HepG2 (cell line): Measurements from ENCODE around the gene PDGFD. TPM values are rescaled to one million over a fixed set of nuclear protein-coding genes. Genes with fewer than 3 reads are reported as not detected.

Experiments
- GATA4 ChIP-seq: sonication (generic); IDR thresholded peaks from 2 replicates; pipeline ENCODE4 v1.6.1; 2016; ENCODE audit warnings: antibody characterized with exemption, low read depth, borderline replicate concordance
- MEIS2 ChIP-seq: sonication (generic); formaldehyde crosslinking; IDR thresholded peaks from 2 replicates; pipeline ENCODE4 v1.9.0; 2021; ENCODE audit warnings: mild to moderate bottlenecking, missing genetic modification reagents
- polyA plus RNA-seq, 8 experiments: library from polyadenylated mRNA; depleted of rRNA in 3 of 8; stranded (reverse) in 7 of 8; unstranded in 1 of 8; fragments of >200 nt; fragmentation: Illumina TruSeq in 4 of 8; extraction: Trizol in 4 of 8; gene quantifications; 2 replicates each; pipeline versions ENCODE4 v1.2.1 to v1.2.3, GENCODE V29; 2011 to 2016; ENCODE audit warnings: low read depth in 4 of 8, missing spikeins in 1 of 8, mixed read lengths in 1 of 8; ENCODE audit not compliant: insufficient read depth in 1 of 8
- total RNA-seq, 5 experiments: library from RNA; depleted of rRNA; stranded (reverse); fragments of >200 nt; fragmentation: Illumina TruSeq; extraction: Trizol; gene quantifications; 2 replicates each; pipeline ENCODE4 v1.2.3, GENCODE V29; 2016; ENCODE audit warnings: low read depth in 1 of 5
- TF ChIP-seq, protein P1 (sequence below): sonication (generic); formaldehyde crosslinking; IDR thresholded peaks from 2 replicates; pipeline ENCODE4 v1.9.0; 2021; ENCODE audit warnings: mild to moderate bottlenecking, missing genetic modification reagents
- TF ChIP-seq, protein P2 (sequence below), 2 experiments: sonication (generic) in 1 of 2; formaldehyde crosslinking in 1 of 2; IDR thresholded peaks; 2 replicates each; pipeline versions ENCODE4 v1.4.0 to v1.6.1; 2016 to 2020; ENCODE audit warnings: borderline replicate concordance in 1 of 2, low read depth in 1 of 2, mild to moderate bottlenecking in 1 of 2, missing genetic modification reagents in 1 of 2
- TF ChIP-seq, protein P3 (sequence below): sonication (generic); formaldehyde crosslinking; IDR thresholded peaks from 2 replicates; pipeline ENCODE4 v1.8.0; 2022; ENCODE audit warnings: missing genetic modification reagents, mild to moderate bottlenecking, inconsistent platforms, borderline replicate concordance
- TF ChIP-seq, protein P4 (sequence below): sonication (generic); formaldehyde crosslinking; conservative IDR thresholded peaks from 2 replicates; pipeline ENCODE4 v1.4.0; 2020; ENCODE audit warnings: mild to moderate bottlenecking, missing genetic modification reagents, moderate library complexity
- TF ChIP-seq, protein P5 (sequence below): sonication (generic); formaldehyde crosslinking; IDR thresholded peaks from 2 replicates; pipeline ENCODE4 v1.5.0; 2020; ENCODE audit warnings: missing genetic modification reagents, mild to moderate bottlenecking, borderline replicate concordance
- TF ChIP-seq, protein P6 (sequence below): sonication (generic); formaldehyde crosslinking; IDR thresholded peaks from 2 replicates; pipeline ENCODE4 v1.9.0; 2022; ENCODE audit warnings: missing genetic modification reagents, mild to moderate bottlenecking, borderline replicate concordance

PDGFD gene
- total and polyA plus RNA-seq, 2 of the 13 experiments (the other 11 are each of a cell fraction or from before 2014, with no cell fraction given): 0.09 to 0.29 TPM

DNA sequence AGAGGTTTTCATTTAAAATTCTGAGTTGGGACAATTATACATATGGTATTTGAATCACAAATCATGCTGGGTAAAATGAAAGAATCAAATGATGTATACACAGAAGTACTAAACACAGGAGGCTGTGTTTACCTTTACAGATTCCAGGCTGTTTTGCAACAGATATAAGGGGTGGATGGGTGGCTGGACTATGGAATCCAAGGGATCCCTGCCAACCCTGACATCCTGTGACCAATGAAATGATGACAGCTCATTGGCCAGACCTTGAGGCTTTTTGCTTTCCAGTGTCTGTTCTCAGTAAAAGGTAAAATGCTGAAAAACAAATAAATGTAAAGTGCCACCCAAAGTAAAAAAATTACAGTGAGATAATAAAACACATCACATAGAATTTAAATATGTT lies 130.8 kb downstream of the PDGFD start (continued):
- TF ChIP-seq, protein P1, sequence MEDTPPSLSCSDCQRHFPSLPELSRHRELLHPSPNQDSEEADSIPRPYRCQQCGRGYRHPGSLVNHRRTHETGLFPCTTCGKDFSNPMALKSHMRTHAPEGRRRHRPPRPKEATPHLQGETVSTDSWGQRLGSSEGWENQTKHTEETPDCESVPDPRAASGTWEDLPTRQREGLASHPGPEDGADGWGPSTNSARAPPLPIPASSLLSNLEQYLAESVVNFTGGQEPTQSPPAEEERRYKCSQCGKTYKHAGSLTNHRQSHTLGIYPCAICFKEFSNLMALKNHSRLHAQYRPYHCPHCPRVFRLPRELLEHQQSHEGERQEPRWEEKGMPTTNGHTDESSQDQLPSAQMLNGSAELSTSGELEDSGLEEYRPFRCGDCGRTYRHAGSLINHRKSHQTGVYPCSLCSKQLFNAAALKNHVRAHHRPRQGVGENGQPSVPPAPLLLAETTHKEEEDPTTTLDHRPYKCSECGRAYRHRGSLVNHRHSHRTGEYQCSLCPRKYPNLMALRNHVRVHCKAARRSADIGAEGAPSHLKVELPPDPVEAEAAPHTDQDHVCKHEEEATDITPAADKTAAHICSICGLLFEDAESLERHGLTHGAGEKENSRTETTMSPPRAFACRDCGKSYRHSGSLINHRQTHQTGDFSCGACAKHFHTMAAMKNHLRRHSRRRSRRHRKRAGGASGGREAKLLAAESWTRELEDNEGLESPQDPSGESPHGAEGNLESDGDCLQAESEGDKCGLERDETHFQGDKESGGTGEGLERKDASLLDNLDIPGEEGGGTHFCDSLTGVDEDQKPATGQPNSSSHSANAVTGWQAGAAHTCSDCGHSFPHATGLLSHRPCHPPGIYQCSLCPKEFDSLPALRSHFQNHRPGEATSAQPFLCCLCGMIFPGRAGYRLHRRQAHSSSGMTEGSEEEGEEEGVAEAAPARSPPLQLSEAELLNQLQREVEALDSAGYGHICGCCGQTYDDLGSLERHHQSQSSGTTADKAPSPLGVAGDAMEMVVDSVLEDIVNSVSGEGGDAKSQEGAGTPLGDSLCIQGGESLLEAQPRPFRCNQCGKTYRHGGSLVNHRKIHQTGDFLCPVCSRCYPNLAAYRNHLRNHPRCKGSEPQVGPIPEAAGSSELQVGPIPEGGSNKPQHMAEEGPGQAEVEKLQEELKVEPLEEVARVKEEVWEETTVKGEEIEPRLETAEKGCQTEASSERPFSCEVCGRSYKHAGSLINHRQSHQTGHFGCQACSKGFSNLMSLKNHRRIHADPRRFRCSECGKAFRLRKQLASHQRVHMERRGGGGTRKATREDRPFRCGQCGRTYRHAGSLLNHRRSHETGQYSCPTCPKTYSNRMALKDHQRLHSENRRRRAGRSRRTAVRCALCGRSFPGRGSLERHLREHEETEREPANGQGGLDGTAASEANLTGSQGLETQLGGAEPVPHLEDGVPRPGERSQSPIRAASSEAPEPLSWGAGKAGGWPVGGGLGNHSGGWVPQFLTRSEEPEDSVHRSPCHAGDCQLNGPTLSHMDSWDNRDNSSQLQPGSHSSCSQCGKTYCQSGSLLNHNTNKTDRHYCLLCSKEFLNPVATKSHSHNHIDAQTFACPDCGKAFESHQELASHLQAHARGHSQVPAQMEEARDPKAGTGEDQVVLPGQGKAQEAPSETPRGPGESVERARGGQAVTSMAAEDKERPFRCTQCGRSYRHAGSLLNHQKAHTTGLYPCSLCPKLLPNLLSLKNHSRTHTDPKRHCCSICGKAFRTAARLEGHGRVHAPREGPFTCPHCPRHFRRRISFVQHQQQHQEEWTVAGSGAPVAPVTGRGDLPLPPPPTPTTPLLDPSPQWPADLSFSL (CRISPR knock-in tag): no peak
- TF ChIP-seq, protein P2, sequence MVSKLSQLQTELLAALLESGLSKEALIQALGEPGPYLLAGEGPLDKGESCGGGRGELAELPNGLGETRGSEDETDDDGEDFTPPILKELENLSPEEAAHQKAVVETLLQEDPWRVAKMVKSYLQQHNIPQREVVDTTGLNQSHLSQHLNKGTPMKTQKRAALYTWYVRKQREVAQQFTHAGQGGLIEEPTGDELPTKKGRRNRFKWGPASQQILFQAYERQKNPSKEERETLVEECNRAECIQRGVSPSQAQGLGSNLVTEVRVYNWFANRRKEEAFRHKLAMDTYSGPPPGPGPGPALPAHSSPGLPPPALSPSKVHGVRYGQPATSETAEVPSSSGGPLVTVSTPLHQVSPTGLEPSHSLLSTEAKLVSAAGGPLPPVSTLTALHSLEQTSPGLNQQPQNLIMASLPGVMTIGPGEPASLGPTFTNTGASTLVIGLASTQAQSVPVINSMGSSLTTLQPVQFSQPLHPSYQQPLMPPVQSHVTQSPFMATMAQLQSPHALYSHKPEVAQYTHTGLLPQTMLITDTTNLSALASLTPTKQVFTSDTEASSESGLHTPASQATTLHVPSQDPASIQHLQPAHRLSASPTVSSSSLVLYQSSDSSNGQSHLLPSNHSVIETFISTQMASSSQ (IDR thresholded peaks at IDR 0.05; ENCODE audit: low read depth): no peak
- TF ChIP-seq, protein P2 (CRISPR knock-in tag; IDR thresholded peaks at IDR 0.05; ENCODE audit: borderline replicate concordance): no peak
- TF ChIP-seq MEIS2 (CRISPR knock-in tag) (no peak), GATA4 (no peak)
- TF ChIP-seq, protein P3, sequence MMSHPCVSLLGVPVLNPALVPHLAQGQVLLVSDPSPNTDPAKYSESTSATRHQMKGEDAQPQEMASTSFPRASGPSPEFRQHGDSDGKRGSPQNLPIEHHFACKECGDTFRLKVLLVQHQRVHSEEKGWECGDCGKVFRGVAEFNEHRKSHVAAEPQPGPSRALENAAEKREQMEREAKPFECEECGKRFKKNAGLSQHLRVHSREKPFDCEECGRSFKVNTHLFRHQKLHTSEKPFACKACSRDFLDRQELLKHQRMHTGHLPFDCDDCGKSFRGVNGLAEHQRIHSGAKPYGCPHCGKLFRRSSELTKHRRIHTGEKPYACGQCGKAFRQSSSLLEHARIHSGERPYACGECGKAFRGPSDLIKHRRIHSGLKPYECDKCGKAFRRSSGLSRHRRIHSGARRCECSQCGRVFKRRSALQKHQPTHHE (CRISPR knock-in tag): no peak
- TF ChIP-seq, protein P4, sequence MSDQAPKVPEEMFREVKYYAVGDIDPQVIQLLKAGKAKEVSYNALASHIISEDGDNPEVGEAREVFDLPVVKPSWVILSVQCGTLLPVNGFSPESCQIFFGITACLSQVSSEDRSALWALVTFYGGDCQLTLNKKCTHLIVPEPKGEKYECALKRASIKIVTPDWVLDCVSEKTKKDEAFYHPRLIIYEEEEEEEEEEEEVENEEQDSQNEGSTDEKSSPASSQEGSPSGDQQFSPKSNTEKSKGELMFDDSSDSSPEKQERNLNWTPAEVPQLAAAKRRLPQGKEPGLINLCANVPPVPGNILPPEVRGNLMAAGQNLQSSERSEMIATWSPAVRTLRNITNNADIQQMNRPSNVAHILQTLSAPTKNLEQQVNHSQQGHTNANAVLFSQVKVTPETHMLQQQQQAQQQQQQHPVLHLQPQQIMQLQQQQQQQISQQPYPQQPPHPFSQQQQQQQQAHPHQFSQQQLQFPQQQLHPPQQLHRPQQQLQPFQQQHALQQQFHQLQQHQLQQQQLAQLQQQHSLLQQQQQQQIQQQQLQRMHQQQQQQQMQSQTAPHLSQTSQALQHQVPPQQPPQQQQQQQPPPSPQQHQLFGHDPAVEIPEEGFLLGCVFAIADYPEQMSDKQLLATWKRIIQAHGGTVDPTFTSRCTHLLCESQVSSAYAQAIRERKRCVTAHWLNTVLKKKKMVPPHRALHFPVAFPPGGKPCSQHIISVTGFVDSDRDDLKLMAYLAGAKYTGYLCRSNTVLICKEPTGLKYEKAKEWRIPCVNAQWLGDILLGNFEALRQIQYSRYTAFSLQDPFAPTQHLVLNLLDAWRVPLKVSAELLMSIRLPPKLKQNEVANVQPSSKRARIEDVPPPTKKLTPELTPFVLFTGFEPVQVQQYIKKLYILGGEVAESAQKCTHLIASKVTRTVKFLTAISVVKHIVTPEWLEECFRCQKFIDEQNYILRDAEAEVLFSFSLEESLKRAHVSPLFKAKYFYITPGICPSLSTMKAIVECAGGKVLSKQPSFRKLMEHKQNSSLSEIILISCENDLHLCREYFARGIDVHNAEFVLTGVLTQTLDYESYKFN (CRISPR knock-in tag): peak; percentile 52; the same call in 1 of the 2 replicates
- TF ChIP-seq, protein P5, sequence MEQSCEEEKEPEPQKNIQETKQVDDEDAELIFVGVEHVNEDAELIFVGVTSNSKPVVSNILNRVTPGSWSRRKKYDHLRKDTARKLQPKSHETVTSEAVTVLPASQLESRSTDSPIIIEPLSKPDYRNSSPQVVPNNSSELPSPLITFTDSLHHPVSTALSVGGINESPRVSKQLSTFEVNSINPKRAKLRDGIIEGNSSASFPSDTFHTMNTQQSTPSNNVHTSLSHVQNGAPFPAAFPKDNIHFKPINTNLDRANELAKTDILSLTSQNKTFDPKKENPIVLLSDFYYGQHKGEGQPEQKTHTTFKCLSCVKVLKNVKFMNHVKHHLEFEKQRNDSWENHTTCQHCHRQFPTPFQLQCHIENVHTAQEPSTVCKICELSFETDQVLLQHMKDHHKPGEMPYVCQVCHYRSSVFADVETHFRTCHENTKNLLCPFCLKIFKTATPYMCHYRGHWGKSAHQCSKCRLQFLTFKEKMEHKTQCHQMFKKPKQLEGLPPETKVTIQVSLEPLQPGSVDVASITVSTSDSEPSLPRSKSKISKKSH: no peak
- TF ChIP-seq, protein P6, sequence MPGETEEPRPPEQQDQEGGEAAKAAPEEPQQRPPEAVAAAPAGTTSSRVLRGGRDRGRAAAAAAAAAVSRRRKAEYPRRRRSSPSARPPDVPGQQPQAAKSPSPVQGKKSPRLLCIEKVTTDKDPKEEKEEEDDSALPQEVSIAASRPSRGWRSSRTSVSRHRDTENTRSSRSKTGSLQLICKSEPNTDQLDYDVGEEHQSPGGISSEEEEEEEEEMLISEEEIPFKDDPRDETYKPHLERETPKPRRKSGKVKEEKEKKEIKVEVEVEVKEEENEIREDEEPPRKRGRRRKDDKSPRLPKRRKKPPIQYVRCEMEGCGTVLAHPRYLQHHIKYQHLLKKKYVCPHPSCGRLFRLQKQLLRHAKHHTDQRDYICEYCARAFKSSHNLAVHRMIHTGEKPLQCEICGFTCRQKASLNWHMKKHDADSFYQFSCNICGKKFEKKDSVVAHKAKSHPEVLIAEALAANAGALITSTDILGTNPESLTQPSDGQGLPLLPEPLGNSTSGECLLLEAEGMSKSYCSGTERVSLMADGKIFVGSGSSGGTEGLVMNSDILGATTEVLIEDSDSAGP (CRISPR knock-in tag): no peak
